ENCODE results near the gene TFDP1. TPM values are rescaled to one million over a fixed set of nuclear protein-coding genes. Genes with fewer than 3 reads are reported as not detected.
"Not testable (repeated sequence)": the region's sequence is repeated elsewhere in the genome, so short reads cannot be mapped to it uniquely, and the experiment has no call there.

TFDP1 gene
- total RNA-seq, 4 donors from 2014 or later = 10.3 to 101 (median 52.3) TPM

DNA sequence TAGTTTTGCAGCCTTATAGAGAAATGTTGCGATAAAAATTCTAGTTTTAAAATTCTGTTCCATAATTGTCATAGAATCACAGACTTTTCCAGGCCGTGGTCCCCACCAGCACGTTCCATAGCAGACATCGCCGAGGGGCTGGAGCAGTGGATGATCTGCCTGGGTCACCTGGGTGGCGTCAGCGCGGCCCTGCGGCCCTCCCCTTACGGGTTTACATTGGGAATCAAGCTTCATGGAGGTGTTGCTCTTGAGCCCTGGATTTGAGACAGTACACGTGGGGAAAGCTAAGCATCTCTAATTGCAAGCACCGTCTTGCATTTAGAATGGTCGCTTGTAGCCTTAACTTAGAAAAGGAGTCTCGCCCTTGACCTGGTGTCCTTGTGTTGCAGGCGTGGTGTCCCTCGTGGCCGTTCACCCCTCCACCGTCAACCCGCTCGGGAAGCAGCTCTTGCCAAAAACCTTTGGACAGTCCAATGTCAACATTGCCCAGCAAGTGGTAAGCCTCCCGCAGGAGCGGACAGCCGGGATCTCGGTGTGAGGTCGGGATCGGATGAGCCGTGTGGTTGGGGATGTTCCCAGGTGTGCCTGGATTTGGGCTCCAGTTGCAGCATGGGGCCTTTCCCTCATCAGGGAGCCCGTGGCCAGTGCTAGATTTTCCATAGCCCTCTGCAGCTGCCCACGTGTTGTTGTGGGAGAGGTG is 38.4 kb downstream of the TFDP1 start:
- no peaks in the 10 kb centered on the region for H3K36me3 ChIP-seq
- H3K9me3 ChIP-seq = no peaks in the 10 kb centered on the region
- intact Hi-C loops (cut with DNase I; ENCODE audit: low total_unique reads) = no loop called here
- no peak for DNase-seq
- H3K4me1 ChIP-seq = no peaks in the 10 kb centered on the region
- no peaks in the 10 kb centered on the region for H3K27me3 ChIP-seq
- H3K27ac ChIP-seq = no peak overlapping the region
- H3K4me3 ChIP-seq = no peak overlapping the region
- TF ChIP-seq, protein P1, sequence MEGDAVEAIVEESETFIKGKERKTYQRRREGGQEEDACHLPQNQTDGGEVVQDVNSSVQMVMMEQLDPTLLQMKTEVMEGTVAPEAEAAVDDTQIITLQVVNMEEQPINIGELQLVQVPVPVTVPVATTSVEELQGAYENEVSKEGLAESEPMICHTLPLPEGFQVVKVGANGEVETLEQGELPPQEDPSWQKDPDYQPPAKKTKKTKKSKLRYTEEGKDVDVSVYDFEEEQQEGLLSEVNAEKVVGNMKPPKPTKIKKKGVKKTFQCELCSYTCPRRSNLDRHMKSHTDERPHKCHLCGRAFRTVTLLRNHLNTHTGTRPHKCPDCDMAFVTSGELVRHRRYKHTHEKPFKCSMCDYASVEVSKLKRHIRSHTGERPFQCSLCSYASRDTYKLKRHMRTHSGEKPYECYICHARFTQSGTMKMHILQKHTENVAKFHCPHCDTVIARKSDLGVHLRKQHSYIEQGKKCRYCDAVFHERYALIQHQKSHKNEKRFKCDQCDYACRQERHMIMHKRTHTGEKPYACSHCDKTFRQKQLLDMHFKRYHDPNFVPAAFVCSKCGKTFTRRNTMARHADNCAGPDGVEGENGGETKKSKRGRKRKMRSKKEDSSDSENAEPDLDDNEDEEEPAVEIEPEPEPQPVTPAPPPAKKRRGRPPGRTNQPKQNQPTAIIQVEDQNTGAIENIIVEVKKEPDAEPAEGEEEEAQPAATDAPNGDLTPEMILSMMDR (IDR thresholded peaks at IDR 0.05) = no peak
- TF ChIP-seq POLR2A (IDR thresholded peaks at IDR 0.05) = no peak

DNA sequence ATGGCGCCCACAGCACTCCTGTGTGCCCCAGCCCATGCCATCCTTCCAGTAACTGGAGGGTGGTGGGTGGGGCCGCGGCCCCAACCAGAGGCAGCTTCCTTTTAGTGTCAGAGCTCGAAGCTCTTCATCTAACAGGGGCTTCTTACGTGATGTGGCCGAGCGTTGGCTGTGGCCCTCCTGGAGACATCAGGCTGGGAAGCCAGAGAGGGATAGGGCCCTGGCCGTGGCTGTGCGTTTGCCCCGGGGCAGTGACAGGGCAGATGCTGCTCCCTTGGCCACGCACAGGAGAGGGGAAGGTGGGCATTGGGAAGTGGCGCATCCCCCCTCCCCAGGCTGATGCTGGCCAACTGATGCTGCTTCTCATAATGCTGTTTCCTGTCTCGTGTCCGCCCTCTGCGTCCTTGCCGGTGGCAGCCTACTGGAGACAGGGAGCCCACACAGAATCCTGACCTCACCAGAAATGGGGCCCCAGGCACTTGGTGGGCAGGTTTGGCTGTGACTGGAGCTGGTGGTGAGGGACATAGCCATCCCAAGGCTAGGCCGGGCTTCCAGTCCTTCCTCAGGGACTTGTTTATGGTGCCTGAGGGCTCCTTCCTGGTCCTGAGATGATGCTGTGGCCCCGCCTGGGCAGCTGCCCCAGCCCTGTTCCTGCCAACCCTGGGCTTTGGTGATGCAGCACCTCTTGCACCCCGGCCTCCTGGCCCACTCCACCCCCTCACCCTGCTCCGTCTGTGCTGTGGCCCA is 39.1 kb downstream of the TFDP1 start:
- Histone ChIP-seq H3K27me3 (no peaks in the 10 kb centered on the region), H3K27ac (no peak overlapping the region), H3K9me3 (no peaks in the 10 kb centered on the region), H3K4me1 (no peaks in the 10 kb centered on the region), H3K36me3 (no peaks in the 10 kb centered on the region), H3K4me3 (no peak overlapping the region)
- intact Hi-C loops (cut with DNase I; ENCODE audit: low total_unique reads) = no loop called here
- no peak for TF ChIP-seq POLR2A (IDR thresholded peaks at IDR 0.05)
- TF ChIP-seq, protein P1 (IDR thresholded peaks at IDR 0.05) = no peak
- no peak for DNase-seq

DNA sequence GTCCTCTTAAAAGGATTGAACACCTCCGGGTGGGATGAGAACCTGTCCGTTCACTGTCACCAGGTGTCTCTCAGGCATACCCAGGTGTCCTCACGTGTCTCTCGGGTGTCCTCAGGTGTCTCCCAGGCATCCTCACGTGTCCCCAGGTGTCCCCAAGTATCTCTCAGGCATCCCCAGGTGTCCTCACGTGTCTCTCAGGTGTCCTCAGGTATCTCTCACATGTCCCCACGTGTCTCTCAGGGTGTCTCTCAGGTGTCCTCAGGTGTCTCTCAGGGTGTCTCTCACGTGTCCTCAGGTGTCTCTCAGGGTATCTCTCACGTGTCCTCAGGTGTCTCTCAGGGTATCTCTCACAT is 39.7 kb downstream of the TFDP1 start:
- H3K27ac ChIP-seq = no peak overlapping the region
- DNase-seq = no peak
- H3K4me1 ChIP-seq = no peaks in the 10 kb centered on the region
- no peaks in the 10 kb centered on the region for H3K9me3 ChIP-seq
- no peak for TF ChIP-seq POLR2A (IDR thresholded peaks at IDR 0.05)
- TF ChIP-seq, protein P1 (IDR thresholded peaks at IDR 0.05) = no peak
- intact Hi-C loops (cut with DNase I; ENCODE audit: low total_unique reads) = no loop called here
- no peak overlapping the region for H3K4me3 ChIP-seq
- no peaks in the 10 kb centered on the region for H3K36me3 ChIP-seq
- H3K27me3 ChIP-seq = no peaks in the 10 kb centered on the region

DNA sequence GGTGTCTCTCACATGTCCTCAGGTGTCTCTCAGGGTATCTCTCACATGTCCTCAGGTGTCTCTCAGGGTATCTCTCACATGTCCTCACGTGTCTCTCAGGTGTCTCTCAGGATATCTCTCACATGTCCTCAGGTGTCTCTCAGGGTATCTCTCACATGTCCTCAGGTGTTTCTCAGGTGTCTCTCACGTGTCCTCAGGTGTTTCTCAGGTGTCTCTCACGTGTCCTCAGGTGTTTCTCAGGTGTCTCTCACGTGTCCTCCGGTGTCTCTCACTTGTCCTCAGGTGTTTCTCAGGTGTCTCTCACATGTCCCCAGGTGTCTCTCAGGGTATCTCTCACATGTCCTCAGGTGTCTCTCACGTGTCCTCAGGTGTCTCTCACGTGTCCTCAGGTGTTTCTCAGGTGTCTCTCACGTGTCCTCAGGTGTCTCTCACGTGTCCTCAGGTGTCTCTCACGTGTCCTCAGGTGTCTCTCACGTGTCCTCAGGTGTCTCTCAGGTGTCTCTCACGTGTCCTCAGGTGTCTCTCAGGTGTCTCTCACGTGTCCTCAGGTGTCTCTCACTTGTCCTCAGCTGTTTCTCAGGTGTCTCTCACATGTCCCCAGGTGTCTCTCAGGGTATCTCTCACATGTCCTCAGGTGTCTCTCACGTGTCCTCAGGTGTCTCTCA is 40.2 kb downstream of the TFDP1 start:
- H3K27ac ChIP-seq; H3K36me3 ChIP-seq; H3K4me3 ChIP-seq; H3K4me1 ChIP-seq; H3K9me3 ChIP-seq; DNase-seq; H3K27me3 ChIP-seq; intact Hi-C loops (cut with DNase I; ENCODE audit: low total_unique reads): not testable (repeated sequence)

- Histone ChIP-seq H3K4me3 (no peak overlapping the region), H3K36me3 (no peaks in the 10 kb centered on the region), H3K4me1 (no peaks in the 10 kb centered on the region), H3K9me3 (no peaks in the 10 kb centered on the region), H3K27me3 (no peaks in the 10 kb centered on the region), H3K27ac (no peak overlapping the region)
- intact Hi-C loops (cut with DNase I; ENCODE audit: low total_unique reads) = no loop called here
- TF ChIP-seq, protein P1 (IDR thresholded peaks at IDR 0.05) = no peak
- no peak for TF ChIP-seq POLR2A (IDR thresholded peaks at IDR 0.05)
- DNase-seq = no peak
These were observed 41.6 kb downstream of the TFDP1 start for GRCh38 chr13:113625965-113626721.

Measured in uterus (tissue), 4 donors.